HL-60/S4 treated with phorbol 12-myristate 13-acetate at 8.2 ng/mL for 4 days and 3 days (cell line): ENCODE data around the gene FGGY.
"Not testable (repeated sequence)": the region's sequence is repeated elsewhere in the genome, so short reads cannot be mapped to it uniquely, and the experiment has no call there.

ENCODE experiments used
- in situ Hi-C: fragments of 300-500 bp; cut with MboI; formaldehyde crosslinking; loops from 2 replicates; pipeline ENCODE4 v1.15.0; 2022; ENCODE audit warnings: low sequenced_read_pairs

Gene FGGY

DNA sequence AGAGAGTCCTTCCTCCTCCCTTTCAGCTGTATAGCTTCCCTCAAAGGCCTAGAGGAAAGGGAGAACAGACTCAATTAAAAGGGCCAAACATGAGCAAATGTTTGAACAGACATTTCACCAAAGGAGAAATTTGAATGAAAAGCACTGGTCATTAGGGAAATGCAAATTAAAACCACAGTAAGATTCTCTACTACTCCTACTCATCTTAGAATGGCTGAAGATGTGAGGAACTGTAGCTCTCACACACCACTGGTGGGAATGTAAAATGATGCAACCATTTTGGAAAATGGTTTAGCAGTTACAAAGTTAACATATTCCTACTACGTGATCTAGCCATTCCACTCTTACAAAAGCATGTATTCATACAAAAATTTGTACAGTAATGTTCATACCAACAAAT is 264.9 kb downstream of the FGGY start:
- in situ Hi-C loops: no loop called here

DNA sequence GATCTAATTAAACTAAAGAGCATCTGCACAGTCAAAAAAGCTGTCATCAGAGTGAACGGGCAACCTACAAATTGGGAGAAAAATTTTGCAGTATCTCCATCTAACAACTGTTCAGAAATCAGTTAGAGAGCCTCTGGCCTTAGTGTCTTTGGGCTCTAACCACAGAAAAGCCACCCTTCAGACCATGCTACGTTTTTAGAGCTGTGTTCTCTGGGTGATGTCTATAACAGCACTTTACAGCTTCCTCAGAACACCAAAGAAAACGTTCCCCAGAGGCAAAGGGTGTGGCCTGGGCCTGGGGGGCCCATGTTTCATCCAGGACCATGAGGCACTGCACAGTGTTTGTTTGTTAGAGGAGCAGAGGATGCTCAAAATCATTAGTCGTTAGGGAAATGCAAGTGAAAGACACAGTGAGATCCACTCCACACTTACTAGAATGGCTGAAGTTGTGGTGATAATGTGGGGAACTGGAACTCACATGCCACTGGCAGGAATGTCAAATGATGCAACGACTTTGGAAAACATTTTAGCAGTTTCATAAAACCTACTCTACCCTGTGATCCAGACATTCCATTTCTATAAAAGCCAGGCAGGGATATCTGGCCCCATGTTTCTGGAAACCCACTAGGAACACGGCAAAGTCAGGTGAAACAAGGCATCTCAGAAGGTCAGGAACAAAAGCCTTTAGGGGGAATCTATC is 267.4 kb downstream of the FGGY start:
- in situ Hi-C loops: no loop called here

DNA sequence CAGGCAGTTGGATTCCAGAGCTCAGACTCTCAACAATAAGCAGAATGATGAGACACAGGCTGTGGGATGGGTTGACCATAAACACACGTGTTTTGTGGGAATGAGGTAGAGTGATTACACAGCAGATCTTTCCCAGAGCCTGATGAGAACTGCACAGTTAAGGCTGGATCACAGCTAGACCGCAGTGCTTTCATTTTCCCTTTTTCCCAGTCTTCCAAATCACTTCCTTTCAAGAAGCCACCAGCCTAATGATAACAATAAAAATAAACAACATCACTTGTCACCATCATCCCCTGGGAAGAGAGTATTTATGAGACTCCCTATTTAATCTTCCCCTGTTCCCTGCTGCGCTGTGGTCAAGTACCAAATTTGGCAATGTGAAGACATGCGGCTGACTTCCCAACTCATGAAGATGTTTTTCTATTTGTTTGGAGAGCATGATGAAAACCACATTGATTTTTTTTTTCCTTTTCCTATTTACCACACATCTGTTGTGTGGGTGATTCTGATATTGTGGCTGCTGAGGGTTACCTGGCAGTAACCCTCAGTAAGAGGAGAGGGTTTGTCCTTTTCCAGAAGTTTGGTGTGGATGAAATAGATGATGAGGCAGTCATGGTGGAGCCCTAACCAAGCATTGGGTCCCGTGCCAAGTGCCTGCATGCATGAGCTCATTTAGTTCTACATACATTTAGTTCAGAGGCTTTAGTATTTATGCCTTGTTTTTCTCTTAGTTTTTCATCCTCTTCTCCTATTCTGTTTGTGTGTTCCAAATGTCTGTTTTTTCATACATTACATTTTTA is 268.9 kb downstream of the FGGY start:
- in situ Hi-C loops: no loop called here

DNA sequence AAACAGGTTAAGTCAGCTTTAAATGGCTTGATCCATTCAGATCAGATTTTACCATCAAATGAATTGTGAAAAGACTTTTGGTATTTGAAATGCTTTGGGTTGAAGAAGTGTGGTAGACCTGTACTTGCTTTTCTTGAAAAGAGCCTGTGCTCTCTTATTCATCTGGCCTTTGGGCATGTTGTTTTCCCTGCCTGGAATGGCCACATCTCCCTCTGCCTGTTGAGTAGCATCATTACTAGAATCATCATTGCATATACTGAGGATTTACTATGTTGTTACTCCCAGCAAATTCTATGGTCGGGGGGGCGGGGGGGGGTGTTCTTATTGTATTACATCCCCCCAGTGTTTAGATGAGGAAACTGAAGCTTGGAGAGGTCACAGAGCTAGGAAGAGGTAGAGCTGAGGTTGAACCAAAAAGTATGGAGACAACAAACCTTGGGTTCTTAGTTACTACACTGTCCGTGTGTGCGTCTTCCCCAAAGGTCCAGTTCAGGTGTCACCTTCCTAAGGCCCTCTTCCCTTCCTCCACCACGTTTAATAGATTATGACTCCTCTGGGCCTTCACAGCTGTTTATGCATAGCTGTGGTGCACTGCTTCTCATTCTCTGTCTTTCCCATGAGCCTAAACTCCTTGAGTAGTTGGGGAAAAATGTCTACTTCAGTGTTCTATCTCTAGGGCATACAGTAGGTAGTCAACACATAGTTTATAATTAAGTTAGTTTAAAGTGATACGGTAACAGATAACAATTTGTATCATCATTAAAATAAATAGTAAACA is 271.5 kb downstream of the FGGY start:
- in situ Hi-C loops: no loop called here

DNA sequence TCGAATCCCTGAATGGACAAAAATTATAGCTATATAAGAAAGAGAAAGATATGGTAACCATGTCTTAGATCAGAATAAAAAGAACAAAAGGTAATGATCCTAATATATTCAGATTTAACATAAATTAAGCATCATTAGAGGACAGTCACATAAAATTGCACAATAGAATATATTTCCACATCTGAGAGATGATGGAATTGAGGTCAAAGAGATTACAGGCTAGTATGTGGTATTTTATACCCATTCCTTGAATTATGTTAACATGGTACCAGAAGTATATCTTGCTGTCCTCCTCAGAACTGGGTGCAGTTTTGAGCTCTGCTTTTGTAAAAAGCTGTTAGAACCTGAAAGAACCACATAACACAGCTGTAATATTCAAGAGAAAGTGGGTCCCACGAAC is 272.3 kb downstream of the FGGY start:
- in situ Hi-C loops: no loop called here

DNA sequence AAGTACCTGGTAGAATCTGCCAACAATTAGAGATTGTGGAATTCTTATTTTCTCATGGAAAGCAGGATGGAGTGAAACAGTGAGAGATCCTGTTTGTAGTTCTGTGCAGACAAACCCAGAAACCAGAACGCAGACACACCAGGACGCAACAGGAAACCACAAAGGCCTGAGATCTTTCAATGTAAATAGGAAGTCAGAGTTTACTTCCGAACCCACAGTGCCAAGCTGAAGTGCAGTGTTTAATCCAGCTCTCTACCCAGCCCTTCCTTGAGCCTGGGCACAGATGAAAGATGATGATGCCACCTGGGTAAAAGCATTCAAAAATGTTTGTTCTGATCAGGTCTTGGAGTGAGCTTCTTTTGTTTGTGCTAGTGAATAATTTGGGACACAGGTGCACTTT is 273.6 kb downstream of the FGGY start:
- in situ Hi-C loops: no loop called here

DNA sequence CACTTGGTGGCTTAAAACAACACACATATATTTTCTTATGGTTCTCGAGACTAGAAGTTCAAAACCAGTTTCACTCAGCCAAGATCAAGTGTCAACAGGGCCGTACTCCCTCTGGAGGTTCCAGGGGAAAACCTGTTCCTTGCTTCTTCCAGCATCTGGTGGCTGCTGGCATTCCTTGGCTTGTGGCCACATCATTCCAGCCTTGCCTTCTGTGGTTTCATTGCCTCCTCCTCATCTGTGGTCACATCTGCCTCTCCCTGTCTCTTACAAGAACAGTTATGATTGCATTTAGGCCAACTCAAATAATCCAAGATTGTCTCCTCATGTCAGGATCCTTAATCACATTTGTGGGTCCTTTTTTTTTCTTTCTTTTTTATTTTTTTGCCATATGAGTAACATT is 277.2 kb downstream of the FGGY start:
- in situ Hi-C loops: no loop called here

DNA sequence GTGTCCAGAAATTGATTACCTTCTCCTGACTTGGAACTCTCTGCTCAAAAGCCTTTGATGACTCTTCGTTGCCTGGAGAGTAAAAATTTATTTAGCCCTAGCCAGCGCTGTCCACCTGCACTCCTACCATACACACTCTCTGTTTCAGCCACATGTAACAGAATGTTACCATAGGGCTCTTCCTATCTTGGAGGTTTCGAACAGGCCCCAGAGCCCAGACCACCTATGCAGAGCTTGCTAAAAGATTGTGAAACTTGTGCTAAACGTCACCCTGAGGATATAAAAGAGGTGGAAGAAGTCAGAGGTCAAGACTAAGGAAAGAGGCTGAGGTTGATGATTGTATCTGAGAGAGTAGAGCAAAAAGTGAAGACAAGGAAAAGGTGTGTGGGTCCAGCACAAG is 280.9 kb downstream of the FGGY start:
- in situ Hi-C loops: no loop called here

DNA sequence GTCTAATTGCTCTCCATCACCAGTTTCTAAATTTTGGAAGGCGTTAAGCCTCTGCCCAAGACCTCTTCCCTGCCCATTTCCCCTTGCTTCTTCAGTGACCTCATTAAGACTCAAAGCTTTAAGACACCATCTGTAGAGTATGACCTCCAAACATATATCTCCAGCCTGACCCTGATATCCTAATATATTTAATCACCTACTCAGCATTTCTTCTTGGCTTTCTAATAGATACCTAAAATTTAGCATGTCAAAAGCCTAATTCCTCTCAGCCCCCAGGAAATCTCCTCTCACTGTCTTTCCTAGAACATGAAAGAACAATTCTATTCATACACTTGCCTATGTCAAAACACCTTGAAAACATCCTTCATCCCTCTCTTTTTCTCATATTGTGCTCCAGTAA is 282.3 kb downstream of the FGGY start:
- in situ Hi-C loops: no loop called here

DNA sequence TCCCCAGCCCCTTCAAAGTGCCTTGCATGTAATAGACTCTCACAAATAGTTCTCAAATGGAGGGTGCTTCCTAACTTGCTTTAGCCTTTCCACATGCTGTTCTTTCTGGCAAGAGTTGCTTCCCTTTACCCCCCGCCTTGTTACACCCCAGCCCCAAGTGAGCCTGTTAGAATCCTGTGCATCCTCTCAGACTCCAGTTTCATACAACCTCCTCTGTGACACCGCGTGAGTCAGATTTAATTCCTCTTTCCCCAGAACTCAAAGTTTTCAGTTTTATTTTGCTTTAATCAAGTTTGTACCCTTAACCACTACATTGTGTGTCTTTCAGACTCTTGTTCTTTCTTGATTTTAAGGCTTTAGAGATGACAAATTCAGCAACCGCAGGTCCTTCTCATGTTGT is 283.4 kb downstream of the FGGY start:
- in situ Hi-C loops: no loop called here

DNA sequence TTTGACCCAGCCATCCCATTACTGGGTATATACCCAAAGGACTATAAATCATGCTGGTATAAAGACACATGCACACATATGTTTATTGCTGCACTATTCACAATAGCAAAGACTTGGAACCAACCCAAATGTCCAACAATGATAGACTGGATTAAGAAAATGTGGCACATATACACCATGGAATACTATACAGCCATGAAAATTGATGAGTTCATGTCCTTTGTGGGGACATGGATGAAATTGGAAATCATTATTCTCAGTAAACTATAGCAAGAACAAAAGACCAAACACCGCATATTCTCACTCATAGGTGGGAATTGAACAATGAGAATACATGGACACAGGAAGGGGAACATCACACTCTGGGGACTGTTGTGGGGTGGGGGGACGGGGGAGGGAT is 295.5 kb downstream of the FGGY start:
- in situ Hi-C loops: not testable (repeated sequence)

DNA sequence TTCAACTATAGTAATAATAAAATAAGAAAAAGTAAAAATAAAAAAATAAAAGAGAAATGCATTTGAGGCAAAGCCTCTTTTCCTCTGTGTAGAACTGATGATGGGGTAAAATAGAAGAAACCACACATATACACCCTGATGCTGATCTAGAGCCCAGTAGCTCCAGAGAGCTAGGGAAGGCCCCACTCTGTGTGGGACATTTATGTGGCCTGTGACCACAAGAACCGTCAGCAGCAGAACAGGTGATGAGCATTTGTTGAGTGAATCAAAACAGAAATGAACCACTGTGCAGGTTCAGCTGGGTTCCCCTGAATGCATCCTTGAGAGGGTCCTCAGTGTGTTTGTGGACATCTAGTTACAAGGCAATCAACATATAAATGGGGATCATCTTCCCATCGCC is 296.0 kb downstream of the FGGY start:
- in situ Hi-C loops: no loop called here

DNA sequence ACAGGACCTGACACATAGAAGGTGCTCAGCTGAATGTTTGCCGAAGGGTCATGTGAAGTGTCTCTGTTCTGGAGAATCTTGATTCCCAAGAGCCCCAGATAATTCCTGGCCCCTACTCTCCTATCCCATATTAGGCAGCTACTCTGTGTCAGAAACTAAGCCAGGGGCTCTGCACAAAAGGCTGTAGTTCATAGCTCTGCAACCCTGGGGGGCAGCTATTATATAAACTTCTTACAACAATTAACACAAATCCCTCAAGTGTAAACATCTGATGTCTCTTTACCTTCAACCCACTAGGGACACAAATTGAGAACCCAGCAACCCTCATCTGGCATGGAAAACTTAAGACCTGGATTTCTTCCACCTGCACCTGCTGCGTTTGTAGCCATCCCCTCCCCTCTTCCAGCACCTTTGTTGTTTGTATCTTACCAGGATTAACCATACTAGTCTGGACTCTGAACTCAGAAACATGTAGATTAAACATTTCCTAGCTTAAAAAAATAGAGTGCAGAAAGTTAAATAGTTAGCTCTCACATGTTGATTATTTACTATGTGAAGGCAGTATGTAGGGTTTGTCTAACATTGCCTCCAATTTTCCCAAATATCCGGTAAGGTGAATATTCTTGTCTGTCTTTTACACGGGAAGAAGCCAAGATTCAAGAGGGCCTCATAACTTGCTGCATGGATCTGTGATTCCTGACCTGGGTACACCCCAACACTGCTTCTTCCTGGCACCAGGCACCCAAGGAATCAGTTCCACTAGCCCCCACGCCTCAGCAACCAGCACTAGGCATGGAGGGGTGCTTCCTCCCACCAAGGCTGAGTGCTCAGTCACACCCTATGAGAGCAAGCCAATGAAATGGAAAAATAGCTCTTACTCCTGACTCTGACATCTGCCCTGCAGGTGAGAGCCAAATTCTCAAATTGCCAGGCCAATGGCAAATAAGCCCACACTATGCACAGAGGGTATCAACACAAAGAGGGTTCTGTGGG is 297.2 kb downstream of the FGGY start:
- in situ Hi-C loops: no loop called here

DNA sequence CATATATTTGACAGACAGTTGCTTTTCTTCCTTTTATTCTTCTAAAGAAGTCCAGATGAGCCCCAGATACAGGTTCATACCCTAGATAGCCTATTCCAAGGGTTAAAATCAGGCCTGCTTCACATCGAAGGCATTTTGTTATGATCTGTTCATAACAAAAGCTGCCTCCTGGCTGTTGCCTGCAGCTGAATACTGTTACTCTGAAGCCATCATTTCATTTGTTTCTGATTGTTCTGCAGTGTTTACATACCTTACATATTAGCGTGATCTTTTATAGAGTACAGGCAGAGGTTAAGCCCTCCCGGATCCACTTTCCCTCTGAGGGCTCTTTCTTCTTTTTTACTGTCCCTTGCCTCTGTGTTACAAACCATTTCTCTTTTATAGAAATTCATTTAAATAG is 298.9 kb downstream of the FGGY start:
- in situ Hi-C loops: no loop called here

DNA sequence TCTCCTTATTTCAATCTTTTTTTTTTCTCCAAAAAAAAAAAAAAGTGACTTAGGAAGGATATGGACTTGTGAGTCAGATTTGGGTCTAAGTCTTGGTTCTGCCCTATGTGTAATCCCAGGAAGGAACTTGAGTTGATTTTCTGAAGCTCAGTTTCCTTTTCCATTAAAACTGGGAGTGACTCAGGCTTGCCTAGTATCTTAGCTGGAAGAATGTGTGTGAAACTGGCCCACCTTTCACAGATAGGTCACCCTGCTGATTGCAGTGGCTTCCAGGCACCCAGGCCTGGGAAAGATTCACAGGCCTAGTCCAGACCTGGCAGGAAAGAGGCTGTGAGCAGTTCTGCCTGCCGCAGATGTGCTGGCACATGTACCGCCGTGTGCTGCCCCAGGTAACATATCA is 299.5 kb downstream of the FGGY start:
- in situ Hi-C loops: no loop called here

DNA sequence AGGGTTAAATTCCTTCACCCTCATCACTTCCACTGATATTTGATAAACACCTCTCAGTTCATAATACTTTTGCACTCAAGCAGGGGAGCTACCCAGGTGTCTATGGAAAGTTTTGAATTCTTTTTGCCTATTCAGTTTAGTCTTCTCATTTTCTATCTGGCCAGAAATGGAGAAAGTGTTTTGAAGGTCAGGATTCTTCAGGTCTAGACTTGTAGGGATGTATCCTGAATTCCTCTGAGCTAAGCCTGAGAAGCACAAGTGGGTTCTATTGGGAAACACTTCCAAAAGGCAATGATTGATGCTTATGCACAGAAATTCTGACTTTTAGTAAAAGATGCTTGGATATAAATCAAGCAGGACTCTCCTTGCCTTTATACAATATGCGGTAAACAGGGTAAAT is 300.1 kb downstream of the FGGY start:
- in situ Hi-C loops: no loop called here

DNA sequence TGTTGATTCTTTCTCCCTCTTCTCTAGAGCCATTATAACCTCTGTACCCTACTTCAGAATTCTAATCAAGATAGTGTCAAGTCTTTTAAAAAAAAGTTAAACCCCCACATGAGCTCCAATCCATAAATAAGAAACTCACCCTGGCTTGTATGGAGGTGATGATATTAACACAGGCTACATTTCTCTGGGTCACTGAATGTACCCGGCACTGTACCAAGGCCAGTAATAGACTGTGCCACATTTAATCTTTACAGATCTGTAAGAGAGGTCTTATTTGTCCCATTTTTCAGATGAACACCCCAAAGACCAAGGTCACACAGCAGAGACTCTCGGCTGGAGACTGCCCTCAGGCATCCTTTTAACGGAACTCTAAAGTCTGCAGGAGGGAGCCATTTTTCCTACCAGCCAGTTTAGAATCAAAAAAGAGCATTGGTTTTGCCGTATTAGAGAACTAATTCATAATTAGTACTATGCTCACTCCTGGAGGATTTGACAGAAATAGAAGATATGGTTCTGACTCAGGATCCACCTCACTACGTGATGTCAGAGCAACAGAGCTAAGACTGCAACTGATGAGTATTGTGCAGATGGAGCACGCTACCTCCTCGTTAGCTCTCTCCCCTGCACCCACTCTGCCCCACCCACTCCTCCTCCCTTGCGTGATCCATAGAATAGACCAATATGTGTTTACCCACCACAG is 300.7 kb downstream of the FGGY start:
- in situ Hi-C loops: no loop called here

DNA sequence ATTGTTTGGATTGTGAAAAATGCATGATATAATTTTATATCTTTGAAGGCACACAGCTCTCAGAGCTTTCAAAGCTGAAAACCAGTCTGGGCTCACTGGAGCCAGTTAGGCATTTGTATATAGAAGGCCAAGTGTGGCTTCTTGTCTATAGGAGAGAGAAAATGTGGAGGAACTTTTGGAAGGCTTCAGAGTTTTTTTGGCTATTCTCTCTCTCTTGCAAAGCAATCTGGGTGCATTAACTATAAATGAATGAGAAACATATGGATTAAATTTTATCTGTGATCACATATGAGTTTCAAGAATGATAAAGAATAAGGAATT is 301.2 kb downstream of the FGGY start:
- in situ Hi-C loops: no loop called here

DNA sequence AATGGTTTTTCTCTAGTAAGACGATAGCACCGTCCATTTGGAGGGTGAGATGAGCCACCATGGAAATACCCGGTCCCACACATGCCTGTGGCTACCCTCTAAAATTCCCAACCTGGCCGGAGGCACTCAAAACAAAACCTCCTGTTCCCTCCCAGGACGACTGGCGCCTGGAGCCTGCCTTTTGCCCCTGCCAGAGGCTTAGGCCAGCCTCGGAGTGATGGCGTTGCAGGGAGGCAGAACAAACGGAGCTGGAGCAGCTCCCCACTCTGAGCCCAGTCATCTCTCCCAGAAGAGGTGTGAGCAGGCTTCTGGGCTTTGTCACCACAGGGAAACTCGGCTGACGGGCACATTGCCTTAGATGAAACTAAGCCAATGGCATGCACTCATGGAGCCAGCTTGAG is 304.1 kb downstream of the FGGY start:
- in situ Hi-C loops: no loop called here

DNA sequence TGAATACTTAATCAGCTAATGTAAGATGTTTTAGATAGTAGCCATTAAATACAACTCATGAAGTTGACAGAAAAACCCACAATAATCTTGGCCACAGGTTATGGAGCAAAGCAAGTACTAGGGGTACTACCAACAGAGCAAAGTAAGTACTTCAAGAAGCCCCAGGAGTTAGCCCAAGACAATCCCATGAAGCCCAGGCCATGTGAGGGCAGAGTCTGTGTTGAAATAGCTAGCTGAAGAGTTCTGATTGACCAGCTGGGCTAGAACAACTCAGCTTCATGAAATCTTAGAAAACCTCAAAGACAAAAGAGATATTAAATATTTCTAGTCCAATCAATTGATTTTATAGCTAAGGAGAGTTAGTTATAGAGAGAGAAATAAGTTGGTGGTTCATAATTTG is 304.9 kb downstream of the FGGY start:
- in situ Hi-C loops: no loop called here
